C4-2B (cell line): ENCODE measurements around the gene SZRD1.
A peak's percentile ranks its signal among the peaks of the same experiment; 100 is the strongest.

Experiments used
- H3K27ac ChIP-seq: fragments of 450-650 bp; 2 replicates; pipeline ENCODE4 v1.5.1; 2017
- ZFX ChIP-seq: fragments of 450-650 bp; IDR thresholded peaks from 2 replicates; pipeline ENCODE4 v1.6.1; 2017
- TF ChIP-seq, protein P1 (sequence below): fragments of 450-650 bp; conservative IDR thresholded peaks from 2 replicates; pipeline ENCODE4 v1.5.1; 2017; ENCODE audit warnings: mild to moderate bottlenecking

The SZRD1 gene, protein sequence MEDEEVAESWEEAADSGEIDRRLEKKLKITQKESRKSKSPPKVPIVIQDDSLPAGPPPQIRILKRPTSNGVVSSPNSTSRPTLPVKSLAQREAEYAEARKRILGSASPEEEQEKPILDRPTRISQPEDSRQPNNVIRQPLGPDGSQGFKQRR

DNA sequence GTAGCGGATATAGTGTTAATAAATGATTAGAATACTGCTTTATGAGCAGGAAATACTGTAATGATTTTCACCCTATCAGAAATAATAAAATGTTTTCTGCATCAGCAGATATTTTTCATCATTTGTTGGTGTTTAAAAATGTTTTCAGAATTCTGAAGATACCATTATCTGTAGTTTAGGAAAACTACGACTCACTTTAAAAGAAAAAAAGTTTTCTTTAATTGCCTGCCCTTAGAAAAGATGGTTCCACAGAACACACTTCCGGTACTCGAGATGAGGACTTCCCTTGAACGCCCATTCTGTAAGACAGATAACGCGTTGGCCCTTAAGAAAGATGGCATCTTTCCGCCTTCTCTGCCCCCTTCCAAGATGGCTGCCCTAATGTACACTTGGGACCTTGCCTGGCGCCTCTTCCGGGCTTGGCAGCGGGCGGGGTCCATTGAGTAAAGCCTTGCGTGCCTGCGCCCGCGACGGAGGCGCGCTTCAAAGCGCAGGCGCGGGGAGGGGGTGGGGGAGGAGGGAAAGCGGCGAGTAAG is at the start of gene SZRD1:
TSS of gene SZRD1 (plus strand) at position 521 of the 536 bp plus-strand sequence. CDS start 16 bp downstream, outside the sequence.
- H3K27ac ChIP-seq, result peak within 1 kb of the TSS; percentile 88
- no peak for TF ChIP-seq ZFX
- TF ChIP-seq, protein P1, sequence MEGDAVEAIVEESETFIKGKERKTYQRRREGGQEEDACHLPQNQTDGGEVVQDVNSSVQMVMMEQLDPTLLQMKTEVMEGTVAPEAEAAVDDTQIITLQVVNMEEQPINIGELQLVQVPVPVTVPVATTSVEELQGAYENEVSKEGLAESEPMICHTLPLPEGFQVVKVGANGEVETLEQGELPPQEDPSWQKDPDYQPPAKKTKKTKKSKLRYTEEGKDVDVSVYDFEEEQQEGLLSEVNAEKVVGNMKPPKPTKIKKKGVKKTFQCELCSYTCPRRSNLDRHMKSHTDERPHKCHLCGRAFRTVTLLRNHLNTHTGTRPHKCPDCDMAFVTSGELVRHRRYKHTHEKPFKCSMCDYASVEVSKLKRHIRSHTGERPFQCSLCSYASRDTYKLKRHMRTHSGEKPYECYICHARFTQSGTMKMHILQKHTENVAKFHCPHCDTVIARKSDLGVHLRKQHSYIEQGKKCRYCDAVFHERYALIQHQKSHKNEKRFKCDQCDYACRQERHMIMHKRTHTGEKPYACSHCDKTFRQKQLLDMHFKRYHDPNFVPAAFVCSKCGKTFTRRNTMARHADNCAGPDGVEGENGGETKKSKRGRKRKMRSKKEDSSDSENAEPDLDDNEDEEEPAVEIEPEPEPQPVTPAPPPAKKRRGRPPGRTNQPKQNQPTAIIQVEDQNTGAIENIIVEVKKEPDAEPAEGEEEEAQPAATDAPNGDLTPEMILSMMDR, result no peak

DNA sequence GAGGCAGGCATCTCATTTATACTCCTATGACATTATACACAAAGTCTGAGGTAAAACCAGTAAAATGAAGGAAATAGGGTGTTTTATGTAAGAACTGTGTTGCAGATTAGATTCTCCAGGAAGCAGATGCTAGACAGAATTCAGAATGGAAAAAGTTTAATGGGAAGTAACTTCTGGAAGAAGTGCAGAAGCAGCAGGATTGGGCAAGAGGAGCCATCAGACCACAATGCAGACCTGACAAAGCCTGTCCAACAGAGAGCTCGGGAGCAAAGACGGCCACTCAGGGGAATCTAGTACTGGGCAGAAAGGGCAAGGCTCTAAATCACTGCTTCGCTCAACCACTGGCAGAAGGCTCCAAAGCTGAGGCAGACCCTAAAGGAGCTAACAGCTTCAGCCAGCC is 48.5 kb upstream of the SZRD1 start:
- no peak overlapping the region for H3K27ac ChIP-seq
- no peak for TF ChIP-seq ZFX
- TF ChIP-seq, protein P1, result no peak

DNA sequence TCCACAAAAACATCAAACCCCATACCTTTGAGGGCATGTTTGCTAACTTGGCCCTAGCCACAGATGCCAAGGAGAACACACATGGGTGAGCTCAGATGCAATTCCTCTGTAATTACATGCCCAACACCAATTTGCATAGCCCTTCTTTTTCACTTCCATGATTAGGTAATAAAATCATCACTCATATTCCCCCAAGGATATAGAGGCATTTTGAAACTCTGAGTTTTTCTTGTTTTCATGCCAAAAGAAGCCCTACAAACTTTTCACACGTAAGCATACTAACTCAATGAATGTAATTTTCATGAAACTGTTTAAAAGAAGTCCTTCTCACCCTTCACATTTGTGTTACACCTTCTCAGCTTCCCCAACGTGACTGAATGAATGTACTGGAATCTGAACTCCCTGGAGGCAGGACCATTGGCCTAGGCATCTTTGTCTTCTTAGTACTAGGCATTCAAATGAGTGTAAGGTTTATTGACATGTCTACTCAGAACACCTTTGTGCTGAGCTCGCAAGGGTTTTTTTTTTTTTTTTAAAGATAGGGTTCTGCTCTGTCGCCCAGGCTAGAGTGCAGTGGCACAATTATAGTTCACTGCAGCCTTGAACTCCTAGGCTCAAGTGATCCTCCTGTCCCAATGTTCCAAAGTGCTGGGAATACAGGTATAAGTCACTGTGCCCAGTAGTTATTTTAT is 45.7 kb upstream of the SZRD1 start:
- no peak overlapping the region for H3K27ac ChIP-seq
- no peak for TF ChIP-seq ZFX
- TF ChIP-seq, protein P1, result no peak

DNA sequence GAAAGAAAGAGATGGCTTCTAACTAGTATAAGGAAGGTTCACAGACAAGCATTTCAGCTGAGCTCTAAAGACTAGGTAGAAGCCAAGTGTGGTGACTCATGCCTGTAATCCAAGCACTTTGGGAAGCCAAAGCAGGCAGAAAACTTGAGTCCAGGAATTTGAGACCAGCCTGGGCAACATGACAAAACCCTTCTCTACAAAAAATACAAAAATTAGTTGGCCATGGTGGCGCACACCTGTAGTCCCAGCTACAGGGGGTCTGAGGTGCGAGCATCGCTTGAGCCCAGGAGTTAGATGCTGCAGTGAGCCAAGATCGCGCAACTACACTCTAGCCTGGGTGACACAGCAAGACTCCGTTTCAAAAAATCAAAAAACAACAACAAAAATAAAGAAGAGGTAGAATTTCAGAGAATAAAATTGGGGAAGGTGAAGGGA is 42.6 kb upstream of the SZRD1 start:
- no peak for TF ChIP-seq ZFX
- TF ChIP-seq, protein P1, result no peak
- H3K27ac ChIP-seq, result no peak overlapping the region

DNA sequence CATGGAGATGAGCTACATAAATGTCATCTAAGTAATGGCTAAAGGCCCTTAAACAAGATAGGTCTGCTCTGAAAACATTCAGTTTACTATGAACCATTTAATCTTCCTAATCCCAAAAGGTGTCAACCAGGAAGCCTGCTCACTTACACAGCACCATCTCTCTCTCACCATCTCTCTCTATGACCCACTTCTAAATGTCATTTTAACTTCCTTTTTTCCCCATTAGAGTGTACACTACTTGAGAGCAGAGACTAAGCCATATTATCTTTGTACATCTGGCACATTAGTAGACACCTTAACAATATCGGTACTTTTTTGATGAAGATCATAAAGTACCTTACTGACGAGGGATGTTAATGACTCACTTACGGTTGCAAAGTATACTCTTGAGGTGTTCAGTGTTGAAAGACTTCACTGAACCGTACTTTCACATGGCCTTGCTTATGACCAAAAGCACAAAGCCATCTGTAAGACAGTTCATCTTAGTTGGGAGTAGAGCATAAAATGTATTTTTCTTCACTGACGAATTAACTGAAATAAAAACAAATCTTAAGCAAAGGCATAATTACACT is 40.1 kb upstream of the SZRD1 start:
- TF ChIP-seq ZFX, result no peak
- TF ChIP-seq, protein P1, result no peak
- no peak overlapping the region for H3K27ac ChIP-seq

DNA sequence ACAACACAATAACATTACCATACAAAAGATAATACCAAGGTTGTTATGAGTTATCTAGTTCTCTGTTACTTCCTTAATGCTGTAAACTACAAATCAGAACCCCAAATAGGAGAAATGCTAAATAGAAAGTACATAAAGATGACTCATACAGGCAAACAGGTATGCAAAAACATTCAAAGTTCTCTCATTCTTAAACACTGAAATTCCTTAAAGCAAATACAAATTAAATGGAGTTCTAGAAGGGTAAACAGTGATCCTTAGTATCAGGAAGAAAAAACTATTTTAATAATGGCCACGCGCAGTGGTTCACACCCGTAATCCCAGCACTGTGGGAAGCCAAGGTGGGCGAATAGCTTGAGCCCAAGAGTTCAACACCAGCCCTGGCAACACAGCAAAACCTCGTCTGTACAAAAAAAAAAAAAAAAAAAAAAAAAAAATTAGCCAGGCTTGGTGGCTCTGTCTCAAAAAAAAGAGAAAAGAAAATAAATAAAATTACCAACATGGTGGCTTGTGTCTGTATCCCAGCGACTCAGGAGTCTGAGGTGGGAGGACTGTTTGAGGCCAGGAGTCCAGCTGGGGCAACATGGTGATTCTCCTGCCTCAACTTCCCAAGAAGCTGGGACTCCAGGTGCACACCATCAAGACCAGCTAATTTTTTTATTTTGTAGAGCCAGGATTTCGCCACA is 32.2 kb upstream of the SZRD1 start:
- TF ChIP-seq, protein P1, result no peak
- TF ChIP-seq ZFX, result no peak
- peak overlapping the region; percentile 85 for H3K27ac ChIP-seq
